Endothelial cell of umbilical vein (primary cell): ENCODE results near the gene CD63. TPM values are rescaled to one million over a fixed set of nuclear protein-coding genes. Genes with fewer than 3 reads are reported as not detected.

Experiments
- BruUV-seq: library from RNA; stranded (reverse); fragments of 400-500 nt; replicated peaks from 2 replicates; lab custom pipeline; 2021; lab: Mats Ljungman, UMichigan
- CTCF ChIA-PET: fragments of 300-600, 350-600 bp; sonication (Branson Sonifier 250); formaldehyde crosslinking; loops from one replicate; lab custom pipeline; 2021; ENCODE audit warnings: antibody characterized with exemption, inconsistent platforms; lab: Charles Lee
- POLR2A ChIA-PET: fragments of 300-600, 350-600 bp; sonication (Branson Sonifier 250); formaldehyde crosslinking; loops from one replicate; lab custom pipeline; 2021; ENCODE audit warnings: antibody characterized with exemption, inconsistent platforms; lab: Charles Lee
- DNase-seq: peaks from one replicate; pipeline ENCODE4 v3.0.0-alpha.2; 2011; ENCODE audit warnings: low read depth, low spot score
- FAIRE-seq: peaks from 2 replicates; lab custom pipeline; 2011; peaks lifted over from hg19 to GRCh38; lab: Jason Lieb, UNC
- H2AFZ ChIP-seq: 2 replicates; pipeline ENCODE4 v1.6.0; 2012; ENCODE audit warnings: low read depth, low read length, control low read depth, inconsistent platforms
- H3K27ac ChIP-seq: 2 replicates; pipeline ENCODE4 v1.5.1; 2011; ENCODE audit warnings: low read depth, mild to moderate bottlenecking, control low read depth, low read length, moderate library complexity; ENCODE audit not compliant: insufficient read depth
- H3K27me3 ChIP-seq, 2 experiments: 2 replicates each; pipeline versions ENCODE4 v1.6.0 to v1.6.1; 2011; ENCODE audit warnings: low read length in 2 of 2, mixed read lengths in 1 of 2; ENCODE audit not compliant: control insufficient read depth in 2 of 2, insufficient read depth in 2 of 2
- H3K36me3 ChIP-seq, 2 experiments: 2 replicates in 1 of 2; 3 replicates in 1 of 2; pipeline ENCODE4 v1.5.1; 2011; ENCODE audit warnings: low read length in 2 of 2, mild to moderate bottlenecking in 1 of 2, moderate library complexity in 1 of 2; ENCODE audit not compliant: control insufficient read depth in 2 of 2, insufficient read depth in 2 of 2; ENCODE audit errors: extremely low read depth in 1 of 2
- H3K4me1 ChIP-seq: 3 replicates; pipeline ENCODE4 v1.5.1; 2011; ENCODE audit warnings: mild to moderate bottlenecking, low read length; ENCODE audit not compliant: control insufficient read depth, insufficient read depth; ENCODE audit errors: extremely low read depth
- H3K4me2 ChIP-seq: 2 replicates; pipeline ENCODE4 v1.6.1; 2011; ENCODE audit warnings: low read length, control low read depth, mixed read lengths; ENCODE audit not compliant: insufficient read depth
- H3K4me3 ChIP-seq, 3 experiments: fragments of 200-600 bp in 1 of 3; sonication (generic), shearing (Covaris generic) in 1 of 3; replicated peaks in 1 of 3; 2 replicates each; pipeline ENCODE4 v1.5.1; 2011 to 2016; ENCODE audit warnings: control low read depth in 3 of 3, low read length in 3 of 3, mild to moderate bottlenecking in 2 of 3, inconsistent platforms in 1 of 3, low read depth in 1 of 3, moderate library complexity in 1 of 3; ENCODE audit not compliant: insufficient read depth in 1 of 3
- H3K79me2 ChIP-seq: 2 replicates; pipeline ENCODE4 v1.6.0; 2012; ENCODE audit warnings: low read length, inconsistent platforms; ENCODE audit not compliant: control insufficient read depth, insufficient read depth
- H3K9ac ChIP-seq: replicated peaks from 2 replicates; pipeline ENCODE3; 2011; ENCODE audit warnings: low read length, control low read depth; ENCODE audit not compliant: insufficient read depth; ENCODE audit errors: extremely low read depth
- H3K9me1 ChIP-seq: replicated peaks from 3 replicates; pipeline ENCODE4 v1.6.0; 2011; ENCODE audit warnings: mild to moderate bottlenecking, low read length; ENCODE audit not compliant: control insufficient read depth, insufficient read depth; ENCODE audit errors: extremely low read depth
- H3K9me3 ChIP-seq: replicated peaks from 2 replicates; pipeline ENCODE4 v1.5.1; 2012; ENCODE audit warnings: low read length, inconsistent platforms; ENCODE audit not compliant: control insufficient read depth, insufficient read depth
- H4K20me1 ChIP-seq: replicated peaks from 2 replicates; pipeline ENCODE3; 2011; ENCODE audit warnings: mild to moderate bottlenecking, low read length; ENCODE audit not compliant: control insufficient read depth, insufficient read depth; ENCODE audit errors: extremely low read depth
- EZH2 ChIP-seq: IDR thresholded peaks from 2 replicates; pipeline ENCODE4 v1.6.1; 2012; ENCODE audit warnings: borderline replicate concordance, low read depth, mild to moderate bottlenecking, moderate library complexity, low read length, inconsistent platforms; ENCODE audit not compliant: severe bottlenecking
- FOS ChIP-seq: IDR thresholded peaks from 2 replicates; pipeline ENCODE4 v1.6.1; 2011; ENCODE audit warnings: mild to moderate bottlenecking, low read length, moderate library complexity, borderline replicate concordance; ENCODE audit not compliant: insufficient read depth
- GATA2 ChIP-seq: IDR thresholded peaks from 2 replicates; pipeline ENCODE4 v1.7.0; 2011; ENCODE audit warnings: low read depth, mild to moderate bottlenecking, moderate library complexity, mixed read lengths, low read length; ENCODE audit not compliant: insufficient read length, insufficient read depth
- JUN ChIP-seq: IDR thresholded peaks from 2 replicates; pipeline ENCODE4 v1.6.1; 2011; ENCODE audit warnings: borderline replicate concordance, low read depth; ENCODE audit not compliant: insufficient read length, insufficient read depth
- MAX ChIP-seq: IDR thresholded peaks from 2 replicates; pipeline ENCODE4 v1.6.1; 2011; ENCODE audit not compliant: insufficient read depth, insufficient read length
- MYC ChIP-seq: IDR thresholded peaks from one replicate; pipeline ENCODE4 v1.6.1; 2011; ENCODE audit warnings: mild to moderate bottlenecking, low read depth, low read length
- POLR2A ChIP-seq: IDR thresholded peaks from 2 replicates; pipeline ENCODE4 v1.6.1; 2012; ENCODE audit warnings: low read depth, mild to moderate bottlenecking, control low read depth, low read length
- POLR2AphosphoS5 ChIP-seq: IDR thresholded peaks from 2 replicates; pipeline ENCODE4 v1.6.1; 2012; ENCODE audit warnings: low read depth, mild to moderate bottlenecking, control low read depth, low read length, moderate library complexity; ENCODE audit not compliant: insufficient read depth
- dilution Hi-C: fragments of 300-500 bp; cut with MboI; formaldehyde crosslinking; loops from one replicate; pipeline ENCODE4 v1.15.0; 2019; ENCODE audit warnings: low sequenced_read_pairs; ENCODE audit not compliant: extremely low pct_ligation_motif_present
- intact Hi-C: fragments of 100-400 bp; cut with micrococcal nuclease; formaldehyde crosslinking; loops from one replicate; pipeline ENCODE4 v1.10.0; 2022
- polyA plus RNA-seq, 4 experiments: library from polyadenylated mRNA; depleted of rRNA in 3 of 4; stranded (reverse) in 3 of 4; unstranded in 1 of 4; fragments of >200 nt; gene quantifications; 2 replicates each; pipeline versions ENCODE4 v1.2.1 to v1.2.3, GENCODE V29; 2011 to 2012; ENCODE audit warnings: missing spikeins in 1 of 4
- total RNA-seq: library from RNA; stranded (reverse); gene quantifications from 2 replicates; pipeline ENCODE4 v1.2.3, GENCODE V29; 2021
- TF ChIP-seq, protein P1 (sequence below), 2 donors: IDR thresholded peaks; 1 replicate in 1 of 2; 2 replicates in 1 of 2; pipeline ENCODE4 v1.5.1; 2011; ENCODE audit warnings: low read length in 2 of 2, mild to moderate bottlenecking in 2 of 2, moderate library complexity in 2 of 2, control low read depth in 1 of 2, inconsistent platforms in 1 of 2, low read depth in 1 of 2; ENCODE audit not compliant: insufficient read depth in 1 of 2; ENCODE audit errors: extremely low read depth in 1 of 2

CD63 gene
- total and polyA plus RNA-seq, 2 donors (not counting 3 experiments of a cell fraction or from before 2014, with no cell fraction given) = 1,054 to 1,429 TPM

- no peaks in the 10 kb centered on the region for H3K27me3 ChIP-seq
These were observed 5.0 kb upstream of the CD63 start for GRCh38 chr12:55733858-55734257.

More at GRCh38 chr12:55733858-55734257, 5.0 kb upstream of the CD63 start:
- no peak for TF ChIP-seq JUN
- no peak for TF ChIP-seq EZH2
- no peak for TF ChIP-seq MYC
- TF ChIP-seq POLR2AphosphoS5 = no peak
- no peak for TF ChIP-seq FOS
- no peak for TF ChIP-seq POLR2A
- TF ChIP-seq GATA2 = no peak
- TF ChIP-seq MAX = no peak
- TF ChIP-seq, protein P1, sequence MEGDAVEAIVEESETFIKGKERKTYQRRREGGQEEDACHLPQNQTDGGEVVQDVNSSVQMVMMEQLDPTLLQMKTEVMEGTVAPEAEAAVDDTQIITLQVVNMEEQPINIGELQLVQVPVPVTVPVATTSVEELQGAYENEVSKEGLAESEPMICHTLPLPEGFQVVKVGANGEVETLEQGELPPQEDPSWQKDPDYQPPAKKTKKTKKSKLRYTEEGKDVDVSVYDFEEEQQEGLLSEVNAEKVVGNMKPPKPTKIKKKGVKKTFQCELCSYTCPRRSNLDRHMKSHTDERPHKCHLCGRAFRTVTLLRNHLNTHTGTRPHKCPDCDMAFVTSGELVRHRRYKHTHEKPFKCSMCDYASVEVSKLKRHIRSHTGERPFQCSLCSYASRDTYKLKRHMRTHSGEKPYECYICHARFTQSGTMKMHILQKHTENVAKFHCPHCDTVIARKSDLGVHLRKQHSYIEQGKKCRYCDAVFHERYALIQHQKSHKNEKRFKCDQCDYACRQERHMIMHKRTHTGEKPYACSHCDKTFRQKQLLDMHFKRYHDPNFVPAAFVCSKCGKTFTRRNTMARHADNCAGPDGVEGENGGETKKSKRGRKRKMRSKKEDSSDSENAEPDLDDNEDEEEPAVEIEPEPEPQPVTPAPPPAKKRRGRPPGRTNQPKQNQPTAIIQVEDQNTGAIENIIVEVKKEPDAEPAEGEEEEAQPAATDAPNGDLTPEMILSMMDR (IDR thresholded peaks at IDR 0.05; ENCODE audit: extremely low read depth in 1 of 2, insufficient read depth in 1 of 2, low read depth in 1 of 2, low read length in 2 of 2) = no peak
- POLR2A ChIA-PET = no interaction called here
- FAIRE-seq (no peak), DNase-seq (no peak)
- BruUV-seq = no TSS peak
- Histone ChIP-seq H3K27ac (no peak overlapping the region), H4K20me1 (no peaks in the 10 kb centered on the region), H3K4me3 (no peak overlapping the region), H3K9me1 (no peaks in the 10 kb centered on the region), H2AFZ (no peak overlapping the region), H3K4me2 (no peak overlapping the region), H3K9me3 (no peaks in the 10 kb centered on the region), H3K9ac (no peak overlapping the region), H3K36me3 (no peaks in the 10 kb centered on the region), H3K4me1 (peaks cover 21% of the 10 kb centered on the region), H3K79me2 (no peaks in the 10 kb centered on the region)
- intact Hi-C loops (no loop called here), dilution Hi-C loops (no loop called here)
- CTCF ChIA-PET = interaction anchor here (8.2 kb wide), 1 partner anchor 13 kb away, joined by 151 read pairs; the partner anchor contains the start of genes BLOC1S1 and RDH5
